K562 (cell line): ENCODE measurements around the gene LYRM1. TPM values are rescaled to one million over a fixed set of nuclear protein-coding genes. Genes with fewer than 3 reads are reported as not detected.

Experiments
- CBX8 ChIP-seq: fragments of 200-600 bp; sonication (generic); IDR thresholded peaks from 2 replicates; pipeline ENCODE4 v1.6.1; 2012; ENCODE audit warnings: borderline replicate concordance, mixed run types, low read depth, mild to moderate bottlenecking, moderate library complexity, mixed read lengths, low read length, control low read depth, inconsistent platforms; ENCODE audit not compliant: poor library complexity, severe bottlenecking; ENCODE audit errors: extremely low read depth
- CREBBP ChIP-seq: IDR thresholded peaks from one replicate; pipeline ENCODE4 v1.6.1; 2012; ENCODE audit warnings: low read depth, mild to moderate bottlenecking, control low read depth, inconsistent platforms, low read length
- FOSL1 ChIP-seq: fragments of 200-800 bp; sonication (Bioruptor generic); conservative IDR thresholded peaks from 2 replicates; pipeline ENCODE4 v1.6.1; 2016; ENCODE audit warnings: missing genetic modification characterization, missing compliant biosample characterization
- GATA2 ChIP-seq: sonication (generic); formaldehyde crosslinking; IDR thresholded peaks from 2 replicates; pipeline ENCODE4 v1.4.0; 2020; ENCODE audit warnings: mild to moderate bottlenecking, missing genetic modification reagents
- MTA2 ChIP-seq: fragments of 450-650 bp; IDR thresholded peaks from 2 replicates; pipeline ENCODE4 v1.6.1; 2016; ENCODE audit warnings: low read depth
- NBN ChIP-seq: fragments of 450-650 bp; IDR thresholded peaks from 2 replicates; pipeline ENCODE4 v1.6.1; 2016; ENCODE audit warnings: low read depth, mild to moderate bottlenecking
- NR4A1 ChIP-seq, 2 experiments: fragments of 250-450 bp in 1 of 2; fragments of 450-650 bp in 1 of 2; sonication (Bioruptor Pico) in 1 of 2; IDR thresholded peaks; 2 replicates each; pipeline versions ENCODE4 v1.4.0 to v1.6.1; 2016 to 2020; ENCODE audit warnings: mild to moderate bottlenecking in 2 of 2, missing compliant biosample characterization in 1 of 2, missing genetic modification characterization in 1 of 2, moderate library complexity in 1 of 2
- POLR2G ChIP-seq: fragments of 200-400 bp; formaldehyde crosslinking; IDR thresholded peaks from 2 replicates; pipeline ENCODE4 v1.6.1; 2017; ENCODE audit warnings: low read depth, mild to moderate bottlenecking, antibody characterized with exemption, low read length, moderate library complexity
- polyA plus RNA-seq, 8 experiments: library from polyadenylated mRNA; depleted of rRNA in 4 of 8; stranded (reverse) in 5 of 8; unstranded in 3 of 8; fragments of >200 nt; fragmentation: Nextera tagmentation in 2 of 8; fragmentation: Illumina TruSeq in 1 of 8; extraction: Ambion mirVana in 2 of 8; extraction: Trizol in 1 of 8; gene quantifications; 2 replicates each; pipeline versions ENCODE4 v1.2.1 to v1.2.3, GENCODE V29; 2011 to 2014; ENCODE audit warnings: inconsistent platforms in 1 of 8, missing spikeins in 1 of 8
- total RNA-seq, 7 experiments: library from RNA; depleted of rRNA in 6 of 7; stranded (reverse); fragments of >200 nt in 6 of 7; fragmentation: Illumina TruSeq in 2 of 7; extraction: Trizol in 2 of 7; gene quantifications; 2 replicates each; pipeline versions ENCODE4 v1.2.1 to v1.2.3, GENCODE V29; 2011 to 2021; ENCODE audit warnings: low replicate concordance in 1 of 7
- TF ChIP-seq, protein P1 (sequence below): sonication (generic); formaldehyde crosslinking; IDR thresholded peaks from 2 replicates; pipeline ENCODE4 v1.8.0; 2022; ENCODE audit warnings: mild to moderate bottlenecking, low read depth, missing genetic modification reagents
- TF ChIP-seq, protein P2 (sequence below): IDR thresholded peaks from 2 replicates; pipeline ENCODE4 v1.6.1; 2011; ENCODE audit warnings: borderline replicate concordance, low read depth, mild to moderate bottlenecking, moderate library complexity, low read length; ENCODE audit not compliant: insufficient read depth, poor library complexity, severe bottlenecking
- TF ChIP-seq, protein P3 (sequence below): fragments of 200-600 bp; sonication (generic); IDR thresholded peaks from one replicate; pipeline ENCODE4 v1.6.1; 2012; ENCODE audit warnings: mild to moderate bottlenecking, low read depth, low read length, inconsistent platforms

LYRM1 gene
- total and polyA plus RNA-seq, 9 of the 15 experiments (the other 6 are each of a cell fraction or from before 2014, with no cell fraction given): 17.5 to 44.1 (median 32.7) TPM

DNA sequence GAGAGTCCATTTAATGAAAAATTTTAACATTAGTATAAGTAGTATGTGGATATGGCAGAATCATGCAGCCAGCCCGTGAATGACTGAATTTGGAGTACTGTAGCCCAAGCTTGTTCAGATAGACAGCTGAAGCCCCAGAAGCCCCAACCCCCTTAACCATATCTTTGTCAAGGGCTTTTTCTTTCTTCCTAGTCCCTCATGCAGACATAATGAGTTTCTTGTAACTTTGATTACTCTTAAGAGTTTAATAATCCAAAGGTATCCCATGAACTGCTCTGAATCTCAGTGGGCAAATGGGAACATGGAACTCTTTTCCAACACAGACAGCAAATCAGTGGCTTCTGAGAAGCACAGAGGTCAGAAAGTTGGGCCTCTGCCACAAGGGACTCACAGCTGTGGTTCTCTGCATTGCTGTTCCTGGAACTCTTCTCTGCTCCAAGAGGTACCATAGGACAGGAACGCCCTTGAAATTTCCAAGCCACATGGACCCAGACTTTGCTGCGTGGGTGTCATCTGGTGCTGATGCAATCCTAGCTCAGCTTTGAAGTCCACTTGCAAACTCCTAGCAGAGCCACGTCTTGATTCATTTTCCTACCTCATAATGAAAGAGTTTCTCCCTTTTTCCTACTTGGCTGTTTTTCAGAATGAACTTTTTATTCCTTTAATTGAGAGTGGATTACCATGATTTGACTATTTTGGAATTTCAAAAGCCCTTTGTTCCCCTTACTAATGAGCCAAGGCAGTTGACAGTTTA, 18.1 kb downstream of the LYRM1 start (continued):
- TF ChIP-seq GATA2 (CRISPR knock-in tag) (no peak), CREBBP (no peak), CBX8 (no peak), NR4A1 (CRISPR knock-in tag; IDR thresholded peaks at IDR 0.05) (no peak), NR4A1 (tag; IDR thresholded peaks at IDR 0.05) (no peak), POLR2G (no peak), NBN (peak; percentile 87; the same call in 1 of the 2 replicates), MTA2 (0 out of 2 replicates have a peak, but pooled peaks have one; percentile 16), FOSL1 (tag) (peak; percentile 65)
- TF ChIP-seq, protein P1, sequence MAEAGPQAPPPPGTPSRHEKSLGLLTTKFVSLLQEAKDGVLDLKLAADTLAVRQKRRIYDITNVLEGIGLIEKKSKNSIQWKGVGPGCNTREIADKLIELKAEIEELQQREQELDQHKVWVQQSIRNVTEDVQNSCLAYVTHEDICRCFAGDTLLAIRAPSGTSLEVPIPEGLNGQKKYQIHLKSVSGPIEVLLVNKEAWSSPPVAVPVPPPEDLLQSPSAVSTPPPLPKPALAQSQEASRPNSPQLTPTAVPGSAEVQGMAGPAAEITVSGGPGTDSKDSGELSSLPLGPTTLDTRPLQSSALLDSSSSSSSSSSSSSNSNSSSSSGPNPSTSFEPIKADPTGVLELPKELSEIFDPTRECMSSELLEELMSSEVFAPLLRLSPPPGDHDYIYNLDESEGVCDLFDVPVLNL (CRISPR knock-in tag): no peak
- TF ChIP-seq, protein P2, sequence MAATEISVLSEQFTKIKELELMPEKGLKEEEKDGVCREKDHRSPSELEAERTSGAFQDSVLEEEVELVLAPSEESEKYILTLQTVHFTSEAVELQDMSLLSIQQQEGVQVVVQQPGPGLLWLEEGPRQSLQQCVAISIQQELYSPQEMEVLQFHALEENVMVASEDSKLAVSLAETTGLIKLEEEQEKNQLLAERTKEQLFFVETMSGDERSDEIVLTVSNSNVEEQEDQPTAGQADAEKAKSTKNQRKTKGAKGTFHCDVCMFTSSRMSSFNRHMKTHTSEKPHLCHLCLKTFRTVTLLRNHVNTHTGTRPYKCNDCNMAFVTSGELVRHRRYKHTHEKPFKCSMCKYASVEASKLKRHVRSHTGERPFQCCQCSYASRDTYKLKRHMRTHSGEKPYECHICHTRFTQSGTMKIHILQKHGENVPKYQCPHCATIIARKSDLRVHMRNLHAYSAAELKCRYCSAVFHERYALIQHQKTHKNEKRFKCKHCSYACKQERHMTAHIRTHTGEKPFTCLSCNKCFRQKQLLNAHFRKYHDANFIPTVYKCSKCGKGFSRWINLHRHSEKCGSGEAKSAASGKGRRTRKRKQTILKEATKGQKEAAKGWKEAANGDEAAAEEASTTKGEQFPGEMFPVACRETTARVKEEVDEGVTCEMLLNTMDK: no peak
- TF ChIP-seq, protein P3, sequence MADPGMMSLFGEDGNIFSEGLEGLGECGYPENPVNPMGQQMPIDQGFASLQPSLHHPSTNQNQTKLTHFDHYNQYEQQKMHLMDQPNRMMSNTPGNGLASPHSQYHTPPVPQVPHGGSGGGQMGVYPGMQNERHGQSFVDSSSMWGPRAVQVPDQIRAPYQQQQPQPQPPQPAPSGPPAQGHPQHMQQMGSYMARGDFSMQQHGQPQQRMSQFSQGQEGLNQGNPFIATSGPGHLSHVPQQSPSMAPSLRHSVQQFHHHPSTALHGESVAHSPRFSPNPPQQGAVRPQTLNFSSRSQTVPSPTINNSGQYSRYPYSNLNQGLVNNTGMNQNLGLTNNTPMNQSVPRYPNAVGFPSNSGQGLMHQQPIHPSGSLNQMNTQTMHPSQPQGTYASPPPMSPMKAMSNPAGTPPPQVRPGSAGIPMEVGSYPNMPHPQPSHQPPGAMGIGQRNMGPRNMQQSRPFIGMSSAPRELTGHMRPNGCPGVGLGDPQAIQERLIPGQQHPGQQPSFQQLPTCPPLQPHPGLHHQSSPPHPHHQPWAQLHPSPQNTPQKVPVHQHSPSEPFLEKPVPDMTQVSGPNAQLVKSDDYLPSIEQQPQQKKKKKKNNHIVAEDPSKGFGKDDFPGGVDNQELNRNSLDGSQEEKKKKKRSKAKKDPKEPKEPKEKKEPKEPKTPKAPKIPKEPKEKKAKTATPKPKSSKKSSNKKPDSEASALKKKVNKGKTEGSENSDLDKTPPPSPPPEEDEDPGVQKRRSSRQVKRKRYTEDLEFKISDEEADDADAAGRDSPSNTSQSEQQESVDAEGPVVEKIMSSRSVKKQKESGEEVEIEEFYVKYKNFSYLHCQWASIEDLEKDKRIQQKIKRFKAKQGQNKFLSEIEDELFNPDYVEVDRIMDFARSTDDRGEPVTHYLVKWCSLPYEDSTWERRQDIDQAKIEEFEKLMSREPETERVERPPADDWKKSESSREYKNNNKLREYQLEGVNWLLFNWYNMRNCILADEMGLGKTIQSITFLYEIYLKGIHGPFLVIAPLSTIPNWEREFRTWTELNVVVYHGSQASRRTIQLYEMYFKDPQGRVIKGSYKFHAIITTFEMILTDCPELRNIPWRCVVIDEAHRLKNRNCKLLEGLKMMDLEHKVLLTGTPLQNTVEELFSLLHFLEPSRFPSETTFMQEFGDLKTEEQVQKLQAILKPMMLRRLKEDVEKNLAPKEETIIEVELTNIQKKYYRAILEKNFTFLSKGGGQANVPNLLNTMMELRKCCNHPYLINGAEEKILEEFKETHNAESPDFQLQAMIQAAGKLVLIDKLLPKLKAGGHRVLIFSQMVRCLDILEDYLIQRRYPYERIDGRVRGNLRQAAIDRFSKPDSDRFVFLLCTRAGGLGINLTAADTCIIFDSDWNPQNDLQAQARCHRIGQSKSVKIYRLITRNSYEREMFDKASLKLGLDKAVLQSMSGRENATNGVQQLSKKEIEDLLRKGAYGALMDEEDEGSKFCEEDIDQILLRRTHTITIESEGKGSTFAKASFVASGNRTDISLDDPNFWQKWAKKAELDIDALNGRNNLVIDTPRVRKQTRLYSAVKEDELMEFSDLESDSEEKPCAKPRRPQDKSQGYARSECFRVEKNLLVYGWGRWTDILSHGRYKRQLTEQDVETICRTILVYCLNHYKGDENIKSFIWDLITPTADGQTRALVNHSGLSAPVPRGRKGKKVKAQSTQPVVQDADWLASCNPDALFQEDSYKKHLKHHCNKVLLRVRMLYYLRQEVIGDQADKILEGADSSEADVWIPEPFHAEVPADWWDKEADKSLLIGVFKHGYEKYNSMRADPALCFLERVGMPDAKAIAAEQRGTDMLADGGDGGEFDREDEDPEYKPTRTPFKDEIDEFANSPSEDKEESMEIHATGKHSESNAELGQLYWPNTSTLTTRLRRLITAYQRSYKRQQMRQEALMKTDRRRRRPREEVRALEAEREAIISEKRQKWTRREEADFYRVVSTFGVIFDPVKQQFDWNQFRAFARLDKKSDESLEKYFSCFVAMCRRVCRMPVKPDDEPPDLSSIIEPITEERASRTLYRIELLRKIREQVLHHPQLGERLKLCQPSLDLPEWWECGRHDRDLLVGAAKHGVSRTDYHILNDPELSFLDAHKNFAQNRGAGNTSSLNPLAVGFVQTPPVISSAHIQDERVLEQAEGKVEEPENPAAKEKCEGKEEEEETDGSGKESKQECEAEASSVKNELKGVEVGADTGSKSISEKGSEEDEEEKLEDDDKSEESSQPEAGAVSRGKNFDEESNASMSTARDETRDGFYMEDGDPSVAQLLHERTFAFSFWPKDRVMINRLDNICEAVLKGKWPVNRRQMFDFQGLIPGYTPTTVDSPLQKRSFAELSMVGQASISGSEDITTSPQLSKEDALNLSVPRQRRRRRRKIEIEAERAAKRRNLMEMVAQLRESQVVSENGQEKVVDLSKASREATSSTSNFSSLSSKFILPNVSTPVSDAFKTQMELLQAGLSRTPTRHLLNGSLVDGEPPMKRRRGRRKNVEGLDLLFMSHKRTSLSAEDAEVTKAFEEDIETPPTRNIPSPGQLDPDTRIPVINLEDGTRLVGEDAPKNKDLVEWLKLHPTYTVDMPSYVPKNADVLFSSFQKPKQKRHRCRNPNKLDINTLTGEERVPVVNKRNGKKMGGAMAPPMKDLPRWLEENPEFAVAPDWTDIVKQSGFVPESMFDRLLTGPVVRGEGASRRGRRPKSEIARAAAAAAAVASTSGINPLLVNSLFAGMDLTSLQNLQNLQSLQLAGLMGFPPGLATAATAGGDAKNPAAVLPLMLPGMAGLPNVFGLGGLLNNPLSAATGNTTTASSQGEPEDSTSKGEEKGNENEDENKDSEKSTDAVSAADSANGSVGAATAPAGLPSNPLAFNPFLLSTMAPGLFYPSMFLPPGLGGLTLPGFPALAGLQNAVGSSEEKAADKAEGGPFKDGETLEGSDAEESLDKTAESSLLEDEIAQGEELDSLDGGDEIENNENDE: no peak
